Stimulated activated CD4-positive, alpha-beta T cell treated with anti-CD3 and anti-CD28 coated beads, Interleukin-12 subunit alpha, Interleukin-12 subunit beta, amount 100 ng/mL, for 48 hours (primary cell): ENCODE data around the gene LPGAT1.

Experiments
- DNase-seq, 3 donors: peaks; one replicate each; pipeline ENCODE4 v3.0.0-alpha.2; 2020; ENCODE audit warnings: low read depth in 2 of 3, low spot score in 1 of 3

LPGAT1 gene

DNA sequence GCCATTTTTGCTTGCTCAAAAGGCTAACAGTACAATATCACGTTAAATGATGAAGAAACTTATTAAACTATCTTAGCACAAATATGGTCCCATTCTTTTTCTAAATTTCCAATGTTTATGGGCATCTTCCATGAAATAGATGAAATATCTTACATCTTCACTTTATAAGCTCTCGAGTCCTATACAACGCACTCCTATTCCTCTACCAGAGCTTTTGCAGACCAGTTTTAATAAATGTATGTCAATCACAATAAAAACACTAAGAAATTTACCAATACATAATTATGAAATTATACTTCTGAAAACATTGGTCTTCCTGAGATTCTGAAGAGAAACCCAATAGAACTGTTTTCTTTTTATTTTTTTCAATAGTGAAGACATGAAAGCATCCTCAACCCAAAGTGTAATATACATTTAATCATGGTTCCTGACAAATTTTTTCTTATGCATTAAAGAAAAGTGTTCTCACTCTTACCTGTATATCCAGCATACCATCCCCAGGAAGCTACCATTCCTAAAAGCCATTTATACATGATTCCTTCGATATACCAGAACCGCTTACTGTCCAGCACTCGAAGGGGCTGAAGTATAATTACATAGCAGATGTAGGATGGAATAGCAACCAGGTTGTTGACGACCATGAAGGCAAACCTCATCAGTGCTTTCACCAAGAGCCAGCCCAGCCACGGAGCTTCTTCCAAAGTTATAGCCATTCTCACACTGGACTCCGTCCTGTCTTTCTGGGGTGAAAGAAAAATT lies 1.8 kb downstream of the LPGAT1 start:
- DNase-seq = no peak

- no peak for DNase-seq
Measured at GRCh38 chr1:211827051-211827450, 3.5 kb downstream of the LPGAT1 start.

- DNase-seq = no peak
Measured at GRCh38 chr1:211825980-211826379, 4.6 kb downstream of the LPGAT1 start.

GRCh38 chr1:211822677-211823407 lies 7.7 kb downstream of the LPGAT1 start:
- no peak for DNase-seq

DNA sequence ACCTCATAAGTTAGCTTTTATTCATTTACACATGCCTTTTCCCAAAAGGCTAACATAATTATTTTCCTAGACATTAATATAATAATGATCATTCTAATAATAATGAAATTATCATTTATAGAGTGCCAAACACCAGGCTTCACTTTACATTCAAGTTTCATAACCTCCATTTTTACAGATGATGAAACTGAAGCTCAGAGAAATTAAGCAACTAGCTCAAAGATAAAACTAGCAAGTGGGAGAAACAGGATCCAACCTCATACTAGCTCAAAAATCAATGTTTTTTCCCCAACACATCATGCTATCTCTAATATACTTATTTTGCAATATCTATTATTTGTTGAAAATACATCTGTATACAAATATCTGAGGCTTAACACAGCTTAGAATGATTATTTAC lies 14.0 kb downstream of the LPGAT1 start:
- no peak for DNase-seq

DNA sequence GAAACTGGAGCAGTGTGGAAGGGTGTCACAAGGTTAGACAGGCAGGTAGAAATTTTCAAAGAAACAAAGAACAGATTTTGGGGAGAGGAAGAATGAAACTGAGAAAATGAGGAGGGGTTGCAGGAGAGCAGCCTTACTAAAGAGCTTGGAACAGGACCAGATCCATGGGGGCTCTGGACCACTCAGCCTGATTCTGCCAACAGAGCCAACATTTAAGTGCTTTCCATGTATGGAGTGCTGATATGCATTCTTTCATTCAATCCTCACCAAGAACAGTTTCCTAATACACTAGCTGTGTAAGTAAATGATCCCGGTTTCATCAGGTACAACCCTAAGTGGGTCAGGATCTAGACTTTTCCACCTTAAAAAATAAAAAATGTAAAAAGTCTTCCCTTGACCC lies 16.2 kb downstream of the LPGAT1 start:
- no peak for DNase-seq

- DNase-seq = no peak
Measured at GRCh38 chr1:211813590-211813989, 17.0 kb downstream of the LPGAT1 start.

GRCh38 chr1:211812584-211812983 lies 18.0 kb downstream of the LPGAT1 start:
- DNase-seq = no peak

GRCh38 chr1:211811848-211812247 lies 18.7 kb downstream of the LPGAT1 start:
- no peak for DNase-seq

DNA sequence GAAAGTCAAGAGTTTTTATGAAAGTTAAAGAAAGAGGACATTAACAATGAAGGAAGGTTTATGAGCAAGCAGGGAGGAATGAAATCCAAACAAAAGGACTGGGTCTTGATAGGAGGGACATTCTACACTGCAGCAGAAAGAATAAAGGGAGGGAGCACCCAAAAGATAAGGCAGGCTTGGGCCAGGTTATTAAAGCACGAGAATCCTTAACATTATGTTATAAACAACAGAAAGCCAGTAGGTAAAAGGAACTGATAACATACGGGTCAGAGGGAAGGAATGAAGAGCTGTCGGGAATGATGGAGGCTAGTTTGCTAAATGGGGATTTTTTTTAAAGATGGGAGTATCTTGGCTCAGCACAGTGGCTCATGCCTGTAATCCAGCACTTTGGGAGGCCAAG lies 19.4 kb downstream of the LPGAT1 start:
- DNase-seq = no peak

DNA sequence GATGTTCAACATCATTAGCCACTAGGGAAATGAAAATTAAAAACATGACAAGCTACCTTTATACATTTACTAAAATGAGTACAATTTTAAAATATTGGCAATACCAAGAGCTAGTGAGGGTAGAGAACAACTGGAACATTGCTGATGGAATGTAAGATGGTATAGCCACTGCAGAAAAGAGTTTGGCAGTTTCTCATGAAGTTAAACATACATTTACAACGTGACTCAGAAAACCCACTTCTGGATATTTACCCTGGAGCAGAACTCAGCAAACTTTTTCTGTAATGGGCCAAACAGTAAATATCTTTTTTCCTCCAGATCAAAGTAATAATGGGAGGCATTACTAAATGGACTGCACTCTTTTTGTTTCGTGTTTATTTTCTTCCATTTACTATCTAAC lies 22.1 kb downstream of the LPGAT1 start:
- no peak for DNase-seq

DNA sequence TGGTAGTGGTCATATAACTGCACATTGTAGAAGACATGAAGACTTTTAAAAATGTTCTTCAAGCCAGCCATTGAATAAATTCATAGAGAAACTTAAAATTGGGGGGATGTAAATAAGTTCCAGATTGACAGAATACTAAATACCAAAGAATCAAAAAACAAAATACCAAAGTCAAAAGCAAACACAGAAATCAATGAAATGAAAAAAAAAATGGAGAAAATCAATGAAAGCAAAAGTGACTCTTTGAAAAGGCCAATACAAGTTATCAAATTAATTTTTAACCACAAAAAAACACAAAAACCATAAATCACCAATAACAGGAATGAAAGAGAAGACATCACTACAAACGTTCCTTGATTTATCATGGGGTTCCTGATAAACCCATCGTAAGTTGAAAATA lies 25.6 kb downstream of the LPGAT1 start:
- no peak for DNase-seq

GRCh38 chr1:211800925-211801607 lies 29.5 kb downstream of the LPGAT1 start:
- DNase-seq = no peak

- DNase-seq = no peak
Measured at GRCh38 chr1:211797994-211798393, 32.6 kb downstream of the LPGAT1 start.

DNA sequence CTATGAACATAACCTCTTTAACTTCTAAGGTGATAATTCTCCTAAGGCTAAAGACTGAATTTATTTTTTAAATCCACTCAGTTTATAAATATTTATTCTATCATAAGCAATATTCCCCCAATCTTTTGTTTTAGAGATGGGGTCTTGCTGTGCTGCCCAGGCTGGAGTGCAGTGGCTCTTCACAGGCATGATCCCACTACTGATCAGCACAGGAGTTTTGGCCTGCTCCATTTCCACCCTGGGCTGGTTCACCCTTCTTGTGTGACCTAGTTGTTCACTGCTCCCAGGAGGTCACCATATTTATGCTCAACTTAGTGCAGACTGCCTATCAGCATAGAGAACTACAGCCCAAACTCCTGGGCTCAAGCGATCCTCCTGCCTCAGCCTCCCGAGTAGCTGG lies 38.6 kb downstream of the LPGAT1 start:
- no peak for DNase-seq

DNA sequence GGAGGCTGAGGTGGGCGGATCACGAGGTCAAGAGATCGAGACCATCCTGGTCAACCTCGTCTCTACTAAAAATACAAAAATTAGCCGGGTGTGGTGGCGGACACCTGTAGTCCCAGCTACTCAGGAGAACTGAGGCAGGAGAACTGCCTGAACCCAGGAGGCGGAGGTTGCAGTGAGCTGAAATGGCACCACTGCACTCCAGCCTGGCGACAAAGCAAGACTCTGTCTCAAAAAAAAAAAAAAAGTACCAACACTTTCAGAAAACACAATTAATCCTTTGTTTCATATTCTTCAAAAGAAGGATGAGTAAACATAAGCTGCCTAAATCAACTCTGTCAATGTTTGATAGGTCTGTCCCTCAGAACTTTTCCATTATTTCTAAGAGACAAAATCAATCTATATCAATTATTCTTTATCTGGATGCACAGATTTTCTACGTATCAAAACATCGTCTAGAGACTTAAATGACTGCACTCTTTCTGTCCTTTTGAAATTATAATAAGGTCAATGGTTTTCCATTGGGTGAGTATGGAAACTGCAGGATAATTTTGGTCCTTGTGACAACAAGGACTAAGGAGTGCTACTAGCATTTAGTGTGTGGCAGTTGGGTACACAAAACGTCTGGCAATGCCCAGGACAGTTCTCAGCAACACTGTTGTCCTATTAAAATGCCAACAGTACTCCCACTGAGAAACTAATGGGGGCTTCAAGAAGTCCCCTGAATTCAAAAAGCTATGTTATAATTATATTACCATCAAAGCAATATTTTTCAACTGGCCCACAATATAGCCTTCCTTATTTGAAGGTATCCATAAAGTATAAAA lies 40.7 kb downstream of the LPGAT1 start:
- DNase-seq = no peak

DNA sequence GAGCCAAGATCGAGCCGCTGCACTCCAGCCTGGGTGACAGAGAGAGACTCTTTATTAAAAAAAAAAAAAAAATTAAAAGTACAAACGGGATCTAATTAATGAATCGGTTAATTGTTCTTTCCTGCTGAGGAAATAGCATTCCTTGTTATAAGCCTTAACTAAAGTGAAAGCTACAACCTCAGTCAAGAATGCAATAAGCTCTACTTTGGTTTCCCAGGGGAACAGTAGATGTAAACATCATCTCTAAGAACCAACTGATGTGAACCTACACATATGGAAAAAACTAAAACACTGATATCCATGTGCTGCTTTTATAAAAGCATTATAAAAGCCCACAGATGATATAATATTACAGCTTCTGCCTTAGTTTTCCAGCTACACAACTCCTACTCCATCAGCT lies 41.9 kb downstream of the LPGAT1 start:
- no peak for DNase-seq

DNA sequence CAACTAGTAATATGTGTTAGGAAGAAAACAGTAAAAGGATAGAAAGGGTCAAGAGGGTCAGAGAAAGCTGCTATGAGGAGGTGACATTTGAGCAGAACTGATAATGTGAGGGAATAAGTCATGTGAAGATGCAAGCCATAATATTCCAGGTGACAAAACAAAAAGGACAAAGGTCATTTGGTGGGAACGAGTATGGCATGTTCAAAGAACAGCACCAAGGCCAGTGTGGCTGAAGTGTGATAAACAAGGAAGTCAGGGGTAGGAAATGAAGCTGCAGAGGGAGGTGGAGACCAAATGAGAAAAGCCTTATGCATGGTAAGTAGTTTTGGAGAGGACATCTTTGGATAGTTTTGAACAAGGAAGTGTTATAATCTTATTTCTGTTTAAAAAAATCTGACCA lies 46.7 kb downstream of the LPGAT1 start:
- no peak for DNase-seq

DNA sequence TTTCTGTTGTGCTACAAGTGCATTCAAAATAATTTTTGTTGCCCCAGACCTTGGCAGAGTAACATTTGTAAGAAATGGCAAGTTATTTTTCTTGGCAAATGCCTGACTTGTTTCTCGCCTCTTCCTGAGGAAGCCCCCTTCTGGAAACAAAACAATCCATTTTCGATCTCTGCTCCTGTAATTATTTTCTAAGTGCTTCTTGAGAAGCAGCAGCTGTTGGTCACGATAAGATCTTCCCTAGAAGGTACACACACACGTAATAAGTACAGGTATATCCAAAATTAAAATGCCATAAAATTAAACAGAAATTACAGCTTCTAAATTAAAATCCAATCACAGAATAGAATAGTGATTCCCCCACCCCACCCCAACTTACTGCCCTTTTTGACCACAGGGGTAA lies 47.3 kb downstream of the LPGAT1 start:
- DNase-seq = no peak

- DNase-seq = no peak
Measured at GRCh38 chr1:211781260-211781659, 49.3 kb downstream of the LPGAT1 start.

DNA sequence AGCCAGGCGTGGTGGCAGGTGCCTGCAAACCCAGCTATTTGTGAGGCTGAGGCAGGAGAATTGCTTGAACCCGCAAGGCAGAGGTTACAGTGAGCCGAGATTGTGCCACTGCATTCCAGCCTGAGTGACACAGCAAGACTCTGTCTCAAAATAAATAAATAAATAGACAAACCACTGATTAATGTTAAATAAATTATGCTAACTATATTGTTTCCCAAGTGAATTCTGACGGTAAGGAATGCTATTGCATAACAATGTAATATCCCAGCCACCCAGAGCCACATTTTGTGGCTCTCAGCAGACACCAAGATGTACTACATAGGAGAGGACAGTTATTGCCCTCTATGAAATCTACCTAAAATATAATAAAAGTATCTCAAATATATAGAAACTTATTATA lies 55.4 kb downstream of the LPGAT1 start:
- DNase-seq = no peak
